HepG2 (cell line): Measurements from ENCODE around the gene DLG5.

ENCODE experiments used
- ATF3 ChIP-seq: sonication (generic); formaldehyde crosslinking; IDR thresholded peaks from 2 replicates; pipeline ENCODE4 v1.4.0; 2020; ENCODE audit warnings: missing genetic modification reagents
- CTCF ChIP-seq: sonication (generic); formaldehyde crosslinking; IDR thresholded peaks from 2 replicates; pipeline ENCODE4 v1.5.0; 2020; ENCODE audit warnings: mild to moderate bottlenecking, missing genetic modification reagents, moderate library complexity
- FLYWCH1 ChIP-seq: sonication (generic); formaldehyde crosslinking; IDR thresholded peaks from 2 replicates; pipeline ENCODE4 v1.8.1; 2023; ENCODE audit warnings: mild to moderate bottlenecking, missing genetic modification reagents
- HIVEP1 ChIP-seq: sonication (generic); formaldehyde crosslinking; IDR thresholded peaks from 2 replicates; pipeline ENCODE4 v1.4.0; 2020; ENCODE audit warnings: mild to moderate bottlenecking, missing genetic modification reagents
- MAZ ChIP-seq, 2 experiments: sonication (generic) in 1 of 2; formaldehyde crosslinking in 1 of 2; IDR thresholded peaks; 2 replicates each; pipeline versions ENCODE4 v1.5.0 to v1.6.1; 2012 to 2020; ENCODE audit warnings: low read depth in 2 of 2, mild to moderate bottlenecking in 2 of 2, borderline replicate concordance in 1 of 2, improper control_type of control experiment in 1 of 2, low read length in 1 of 2, missing genetic modification reagents in 1 of 2, moderate library complexity in 1 of 2
- ZKSCAN5 ChIP-seq: sonication (generic); formaldehyde crosslinking; IDR thresholded peaks from 2 replicates; pipeline ENCODE4 v1.5.1; 2020; ENCODE audit warnings: mild to moderate bottlenecking, missing genetic modification reagents

GRCh38 chr10:77853256-77853655 is 73.3 kb downstream of the DLG5 start:
- TF ChIP-seq HIVEP1 (CRISPR knock-in tag) = no peak
- TF ChIP-seq FLYWCH1 (CRISPR knock-in tag) = no peak
- TF ChIP-seq CTCF = no peak
- TF ChIP-seq ZKSCAN5 = no peak
- TF ChIP-seq ATF3 (CRISPR knock-in tag) = no peak
- no peak for TF ChIP-seq MAZ (IDR thresholded peaks at IDR 0.05; ENCODE audit: borderline replicate concordance, low read depth, low read length)
- TF ChIP-seq MAZ (CRISPR knock-in tag; IDR thresholded peaks at IDR 0.05; ENCODE audit: low read depth) = no peak
